MG63 (cell line): ENCODE data around the gene NDUFA11. TPM values are rescaled to one million over a fixed set of nuclear protein-coding genes. Genes with fewer than 3 reads are reported as not detected.
A peak's percentile ranks its signal among the peaks of the same experiment; 100 is the strongest.
"Not testable (repeated sequence)": the region's sequence is repeated elsewhere in the genome, so short reads cannot be mapped to it uniquely, and the experiment has no call there.

ENCODE experiments used
- DNase-seq: peaks from one replicate; pipeline ENCODE4 v3.0.0-alpha.2; 2020
- H3K27me3 ChIP-seq: fragments of 250-450 bp; sonication (Bioruptor Pico); 2 replicates; pipeline ENCODE4 v1.5.1; 2020; ENCODE audit warnings: mild to moderate bottlenecking, moderate library complexity
- H3K36me3 ChIP-seq: fragments of 250-450 bp; sonication (Bioruptor Pico); 2 replicates; pipeline ENCODE4 v1.5.1; 2020; ENCODE audit warnings: mild to moderate bottlenecking, moderate library complexity
- H3K4me3 ChIP-seq: fragments of 250-450 bp; sonication (Bioruptor Pico); 2 replicates; pipeline ENCODE4 v1.5.1; 2020; ENCODE audit warnings: mild to moderate bottlenecking, moderate library complexity
- H3K9me3 ChIP-seq: fragments of 250-450 bp; sonication (Bioruptor Pico); 2 replicates; pipeline ENCODE4 v1.5.1; 2020; ENCODE audit warnings: mild to moderate bottlenecking, moderate library complexity
- total RNA-seq: library from RNA; depleted of rRNA; stranded (reverse); fragments of >200 nt; shearing (Covaris generic); gene quantifications from 2 replicates; pipeline ENCODE4 v1.2.3, GENCODE V29; 2014; ENCODE audit warnings: low replicate concordance; rRNA removed

The NDUFA11 gene
- total RNA-seq, 1 experiment from 2014 or later: 257 TPM

DNA sequence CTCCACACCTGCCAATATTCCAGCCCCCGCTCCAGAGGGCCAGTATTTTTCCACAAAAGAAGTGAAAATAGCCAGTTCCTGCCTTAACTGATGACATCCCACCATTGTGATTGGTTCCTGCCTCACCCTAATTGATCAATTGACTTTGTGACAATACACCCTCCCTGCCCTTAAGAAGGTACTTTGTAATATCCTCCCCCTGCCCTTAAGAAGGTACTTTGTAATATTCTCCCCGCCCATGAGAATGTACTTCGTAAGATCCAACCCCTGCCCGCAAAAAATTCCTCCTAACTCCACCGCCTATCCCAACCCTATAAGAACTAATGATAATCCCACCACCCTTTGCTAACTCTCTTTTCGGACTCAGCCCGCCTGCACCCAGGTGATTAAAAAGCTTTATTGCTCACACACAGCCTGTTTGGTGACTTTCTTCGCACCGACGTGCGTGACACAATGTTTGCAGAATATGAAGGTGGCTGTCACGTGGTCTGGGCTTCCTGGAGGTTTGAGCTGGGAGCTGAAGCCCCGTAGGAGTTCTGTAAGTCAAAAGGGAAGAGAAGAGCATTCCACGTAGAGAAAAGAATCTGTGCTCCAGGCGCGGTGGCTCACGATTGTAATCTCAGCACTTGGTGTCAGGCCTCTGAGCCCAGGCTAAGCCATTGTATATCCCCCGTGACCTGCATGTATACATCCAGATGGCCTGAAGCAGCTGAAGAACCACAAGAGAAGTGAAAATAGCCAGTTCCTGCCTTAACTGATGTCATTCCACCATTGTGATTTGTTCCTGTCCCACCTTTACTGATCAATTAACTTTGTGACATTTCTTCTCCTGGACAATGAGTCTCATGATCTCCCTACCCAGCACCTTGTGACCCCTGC, 46.1 kb downstream of the NDUFA11 start:
- no peak overlapping the region for H3K4me3 ChIP-seq
- H3K9me3 ChIP-seq: no peaks in the 10 kb centered on the region

DNA sequence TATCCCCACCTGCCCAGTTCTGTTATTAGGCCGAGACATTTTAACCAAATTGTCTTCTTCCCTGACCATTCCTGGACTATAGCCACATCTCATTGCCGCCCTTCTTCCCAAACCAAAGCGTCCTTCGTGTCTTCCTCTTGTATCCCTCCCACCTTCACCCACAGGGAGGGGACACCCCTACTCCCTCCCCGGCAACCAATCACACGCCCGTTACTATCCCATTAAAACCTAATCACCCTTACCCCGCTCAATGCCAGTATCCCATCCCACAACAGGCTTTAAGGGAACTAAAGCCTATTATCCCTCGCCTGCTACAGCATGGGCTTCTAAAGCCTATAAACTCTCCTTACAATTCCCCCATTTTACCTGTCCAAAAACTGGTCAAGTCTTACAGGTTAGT, 48.4 kb downstream of the NDUFA11 start:
- not testable (repeated sequence) for H3K36me3 ChIP-seq, DNase-seq, H3K9me3 ChIP-seq, H3K27me3 ChIP-seq, H3K4me3 ChIP-seq

More for the DNA sequence above, 46.1 kb downstream of the NDUFA11 start:
- H3K36me3 ChIP-seq: no peaks in the 10 kb centered on the region
- no peak for DNase-seq
- no peaks in the 10 kb centered on the region for H3K27me3 ChIP-seq

DNA sequence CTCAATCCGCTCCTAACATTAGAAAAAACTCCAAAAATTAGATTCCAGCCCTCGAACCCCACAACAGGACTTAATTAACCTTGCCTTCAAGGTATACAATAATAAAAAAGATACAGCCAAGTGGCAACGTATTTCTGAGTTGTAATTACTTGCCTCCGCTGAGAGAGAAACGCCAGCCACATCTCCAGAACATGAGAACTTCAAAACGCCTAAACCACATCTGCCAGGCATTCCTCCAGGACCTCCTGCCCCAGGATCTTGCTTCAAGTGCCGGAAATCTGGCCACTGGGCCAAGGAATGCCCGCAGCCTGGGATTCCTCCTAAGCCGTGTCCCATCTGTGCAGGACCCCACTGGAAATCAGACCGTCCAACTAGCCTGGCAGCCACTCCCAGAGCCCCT, 49.5 kb downstream of the NDUFA11 start:
- not testable (repeated sequence) for H3K9me3 ChIP-seq, H3K4me3 ChIP-seq, H3K36me3 ChIP-seq, H3K27me3 ChIP-seq, DNase-seq

DNA sequence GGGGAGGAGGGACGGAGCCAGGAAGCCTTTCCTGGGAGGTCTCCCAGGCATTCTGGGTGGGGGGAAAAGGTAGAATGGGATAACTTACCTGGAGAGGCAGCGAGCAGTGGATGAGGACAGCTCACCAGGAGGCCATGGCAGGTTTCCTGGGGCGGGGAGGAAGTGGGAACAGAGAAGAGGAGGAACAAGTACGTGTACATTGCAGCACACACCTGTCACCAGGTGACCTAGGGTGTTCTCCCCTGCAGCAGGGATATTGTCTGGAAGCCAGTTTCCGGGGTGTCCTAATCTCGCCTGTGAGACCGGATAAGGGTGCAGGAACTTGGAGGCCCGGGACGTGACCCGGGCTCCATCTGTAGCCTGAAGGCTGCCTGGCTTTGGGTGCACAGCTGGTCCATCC, 52.3 kb downstream of the NDUFA11 start, which contains the start of gene FUT3:
FUT3 (minus strand) TSS at position 148 of the 400 bp plus-strand sequence.
- Histone ChIP-seq H3K9me3 (no peaks in the 10 kb centered on the region), H3K36me3 (no peaks in the 10 kb centered on the region), H3K4me3 (no peak within 1 kb of the TSS), H3K27me3 (no peaks in the 10 kb centered on the region)
- no peak for DNase-seq

DNA sequence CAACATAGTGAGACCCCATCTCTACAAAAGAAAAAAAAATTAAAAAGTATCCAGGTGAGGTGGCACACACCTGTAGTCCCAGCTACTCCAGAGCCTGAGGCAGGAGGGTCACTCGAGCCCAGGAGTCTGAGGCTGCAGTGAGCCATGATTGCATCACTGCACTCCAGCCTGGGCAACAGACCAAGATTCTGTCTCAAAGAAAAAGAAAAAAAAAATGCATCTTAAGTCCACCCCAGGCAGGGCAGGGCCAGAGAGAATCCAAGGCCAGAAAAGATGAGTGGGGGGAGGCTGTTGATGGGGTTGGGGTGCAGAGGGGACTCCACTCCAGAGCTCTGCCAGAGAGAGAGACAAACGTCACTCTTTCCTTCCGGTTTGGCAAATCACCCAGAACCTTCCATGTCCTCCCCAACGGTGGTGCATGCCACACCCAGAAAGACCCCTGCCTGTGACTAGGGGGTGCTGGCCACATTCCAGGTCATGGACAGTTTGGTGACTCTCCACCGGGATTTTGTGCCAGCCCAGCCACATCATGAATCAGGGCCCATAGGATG, 52.8 kb downstream of the NDUFA11 start:
- H3K36me3 ChIP-seq: no peaks in the 10 kb centered on the region
- DNase-seq: peak; percentile 59
- H3K27me3 ChIP-seq: no peaks in the 10 kb centered on the region
- H3K4me3 ChIP-seq: no peak overlapping the region
- no peaks in the 10 kb centered on the region for H3K9me3 ChIP-seq

DNA sequence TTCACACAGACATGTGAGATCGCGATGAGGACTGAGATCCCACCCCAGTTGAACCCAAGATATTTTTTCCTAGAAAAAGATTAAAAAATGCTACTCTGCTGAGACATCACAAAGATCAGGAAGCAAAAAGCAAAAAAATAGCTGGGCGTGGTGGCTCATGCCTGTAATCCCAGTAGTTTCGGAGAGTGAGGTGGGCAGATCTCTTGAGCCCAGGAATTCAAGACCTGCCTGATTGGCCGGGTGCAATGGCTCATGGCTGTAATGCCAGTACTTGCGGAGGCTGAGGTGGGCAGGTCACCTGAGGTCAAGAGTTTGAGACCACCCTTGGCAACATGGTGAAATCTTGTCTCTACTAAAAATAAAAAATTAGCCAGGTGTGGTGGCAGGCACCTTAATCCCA, 53.4 kb downstream of the NDUFA11 start:
- H3K4me3 ChIP-seq: no peak overlapping the region
- H3K9me3 ChIP-seq: no peaks in the 10 kb centered on the region

DNA sequence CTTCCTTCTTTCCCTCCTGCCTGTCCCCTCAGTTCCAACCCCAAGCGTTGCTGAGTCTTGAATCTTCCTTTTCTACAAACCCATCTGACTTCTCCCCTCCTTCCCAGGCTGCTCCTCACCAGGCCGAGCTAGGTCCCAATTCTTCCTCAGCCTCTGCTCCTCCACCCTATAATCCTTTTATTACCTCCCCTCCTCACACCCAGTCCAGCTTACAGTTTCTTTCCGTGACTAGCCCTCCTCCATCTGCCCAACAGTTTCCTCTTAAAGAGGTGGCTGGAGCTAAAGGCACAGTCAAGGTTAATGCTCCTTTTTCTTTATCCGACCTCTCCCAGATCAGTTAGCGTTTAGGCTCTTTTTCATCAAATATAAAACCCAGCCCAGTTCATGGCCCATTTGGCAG, 55.0 kb downstream of the NDUFA11 start:
- H3K9me3 ChIP-seq, DNase-seq: not testable (repeated sequence)

More for the DNA sequence above, 53.4 kb downstream of the NDUFA11 start:
- Histone ChIP-seq H3K36me3 (no peaks in the 10 kb centered on the region), H3K27me3 (no peaks in the 10 kb centered on the region)
- no peak for DNase-seq

DNA sequence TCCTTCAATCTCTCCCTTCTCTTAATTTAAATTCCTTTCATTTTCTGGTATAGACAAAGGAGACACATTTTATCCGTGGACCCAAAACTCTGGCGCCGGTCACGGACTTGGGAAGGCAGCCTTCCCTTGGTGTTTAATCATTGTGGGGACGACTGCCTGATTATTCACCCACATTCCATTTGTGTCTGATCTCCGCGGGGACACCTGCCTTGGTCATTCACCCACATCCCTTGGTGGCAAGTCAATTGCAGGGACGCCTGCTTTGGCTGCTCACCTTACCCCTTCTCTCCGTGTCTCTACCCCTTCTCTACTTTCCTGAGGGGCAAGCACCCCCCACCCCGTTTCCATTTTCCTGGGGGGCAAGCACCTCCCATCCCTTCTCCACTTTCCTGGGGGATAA, 55.7 kb downstream of the NDUFA11 start:
- H3K27me3 ChIP-seq, H3K9me3 ChIP-seq, DNase-seq, H3K36me3 ChIP-seq, H3K4me3 ChIP-seq: not testable (repeated sequence)

More for the DNA sequence above, 55.0 kb downstream of the NDUFA11 start:
- H3K27me3 ChIP-seq, H3K4me3 ChIP-seq, H3K36me3 ChIP-seq: not testable (repeated sequence)

Other genes starting within 250 kb of the NDUFA11 start
- 21.8 and 75.4 TPM in 2 replicates for gene MICOS13, start 223.3 kb downstream of the NDUFA11 start, total RNA-seq
- gene HSD11B1L, start 222.8 kb downstream of the NDUFA11 start, total RNA-seq: 3.6 and 5.8 TPM in 2 replicates
- gene RPL36, start 213.5 kb downstream of the NDUFA11 start, total RNA-seq: 562 and 599 TPM in 2 replicates
- 45.3 and 79.2 TPM in 2 replicates for gene LONP1, start 183.6 kb downstream of the NDUFA11 start, total RNA-seq
- gene CATSPERD, start 183.2 kb downstream of the NDUFA11 start, total RNA-seq: not detected in 2 replicates
- gene PRR22, start 119.0 kb downstream of the NDUFA11 start, total RNA-seq: 3.6 TPM in 1 of 2 replicates, not detected in the other
- 54.1 and 61.0 TPM in 2 replicates for gene DUS3L, start 112.6 kb downstream of the NDUFA11 start, total RNA-seq
- 1.4 TPM in 1 of 2 replicates, not detected in the other for gene NRTN, start 98.7 kb downstream of the NDUFA11 start, total RNA-seq
- gene FUT6, start 64.1 kb downstream of the NDUFA11 start, total RNA-seq: not detected in 2 replicates
- gene FUT3, start 52.3 kb downstream of the NDUFA11 start, total RNA-seq: not detected in 2 replicates
- gene FUT5, start 33.2 kb downstream of the NDUFA11 start, total RNA-seq: not detected in 2 replicates
- gene VMAC, start 1.1 kb upstream of the NDUFA11 start, total RNA-seq: 1.8 and 4.5 TPM in 2 replicates
- gene CAPS, start 10.5 kb upstream of the NDUFA11 start, total RNA-seq: 0.30 and 0.36 TPM in 2 replicates
- gene RANBP3, start 74.3 kb upstream of the NDUFA11 start, total RNA-seq: 43.4 and 54.4 TPM in 2 replicates
- gene RFX2, start 206.7 kb upstream of the NDUFA11 start, total RNA-seq: 3.8 and 11.8 TPM in 2 replicates
- not detected in 2 replicates for gene ACSBG2, start 231.9 kb upstream of the NDUFA11 start, total RNA-seq